ENCODE results near the gene THBS4.

THBS4 gene

DNA sequence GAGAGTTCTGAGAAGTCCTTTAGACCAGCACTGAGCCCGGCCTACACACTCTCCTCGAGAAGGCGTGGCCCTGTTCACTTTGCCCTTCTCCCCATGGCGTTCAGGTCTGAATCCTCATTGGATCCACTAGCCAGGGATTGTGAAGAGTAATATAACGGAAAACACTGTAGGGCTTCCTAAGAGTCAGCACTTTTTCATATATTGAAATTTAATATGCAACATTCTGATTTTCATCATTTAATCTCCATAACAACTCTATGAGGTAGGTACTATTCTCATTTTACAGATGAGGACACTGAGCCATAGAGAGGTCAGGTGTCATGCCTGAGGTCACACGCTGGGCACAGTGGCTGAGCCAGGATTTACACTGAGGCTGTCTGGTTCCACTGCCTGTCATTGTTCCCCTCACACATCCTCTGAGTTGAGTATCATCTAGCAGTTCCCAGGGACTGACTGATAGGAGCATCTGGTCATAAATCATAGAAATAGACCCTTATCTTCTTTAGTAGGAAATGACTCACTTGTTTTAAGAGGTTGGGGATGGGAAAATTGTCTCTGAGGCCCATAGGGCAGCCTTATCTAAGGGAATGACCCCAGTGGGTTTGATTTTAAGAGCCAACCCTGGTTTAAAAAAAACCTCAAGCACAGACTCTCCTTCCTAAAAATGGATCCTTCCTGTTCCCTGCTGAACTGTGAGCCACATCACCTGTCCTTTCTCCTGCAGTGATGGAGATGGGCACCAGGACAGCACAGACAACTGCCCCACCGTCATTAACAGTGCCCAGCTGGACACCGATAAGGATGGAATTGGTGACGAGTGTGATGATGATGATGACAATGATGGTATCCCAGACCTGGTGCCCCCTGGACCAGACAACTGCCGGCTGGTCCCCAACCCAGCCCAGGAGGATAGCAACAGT is 41.2 kb downstream of the THBS4 start:
- ChIA-PET CTCF (interaction anchor here (0.6 to 0.7 kb wide), 2 partner anchors 254 to 269 kb away, joined by 4 read pairs; no protein-coding TSS in a partner anchor), POLR2A (ENCODE audit: low non-redundant PET) (no interaction called here)
- TF ChIP-seq, protein P1, sequence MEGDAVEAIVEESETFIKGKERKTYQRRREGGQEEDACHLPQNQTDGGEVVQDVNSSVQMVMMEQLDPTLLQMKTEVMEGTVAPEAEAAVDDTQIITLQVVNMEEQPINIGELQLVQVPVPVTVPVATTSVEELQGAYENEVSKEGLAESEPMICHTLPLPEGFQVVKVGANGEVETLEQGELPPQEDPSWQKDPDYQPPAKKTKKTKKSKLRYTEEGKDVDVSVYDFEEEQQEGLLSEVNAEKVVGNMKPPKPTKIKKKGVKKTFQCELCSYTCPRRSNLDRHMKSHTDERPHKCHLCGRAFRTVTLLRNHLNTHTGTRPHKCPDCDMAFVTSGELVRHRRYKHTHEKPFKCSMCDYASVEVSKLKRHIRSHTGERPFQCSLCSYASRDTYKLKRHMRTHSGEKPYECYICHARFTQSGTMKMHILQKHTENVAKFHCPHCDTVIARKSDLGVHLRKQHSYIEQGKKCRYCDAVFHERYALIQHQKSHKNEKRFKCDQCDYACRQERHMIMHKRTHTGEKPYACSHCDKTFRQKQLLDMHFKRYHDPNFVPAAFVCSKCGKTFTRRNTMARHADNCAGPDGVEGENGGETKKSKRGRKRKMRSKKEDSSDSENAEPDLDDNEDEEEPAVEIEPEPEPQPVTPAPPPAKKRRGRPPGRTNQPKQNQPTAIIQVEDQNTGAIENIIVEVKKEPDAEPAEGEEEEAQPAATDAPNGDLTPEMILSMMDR (conservative IDR thresholded peaks at IDR 0.05; ENCODE audit: low read depth) = no peak
- H3K27ac ChIP-seq = no peak overlapping the region
- DNase-seq (ENCODE audit: low spot score) = no peak

DNA sequence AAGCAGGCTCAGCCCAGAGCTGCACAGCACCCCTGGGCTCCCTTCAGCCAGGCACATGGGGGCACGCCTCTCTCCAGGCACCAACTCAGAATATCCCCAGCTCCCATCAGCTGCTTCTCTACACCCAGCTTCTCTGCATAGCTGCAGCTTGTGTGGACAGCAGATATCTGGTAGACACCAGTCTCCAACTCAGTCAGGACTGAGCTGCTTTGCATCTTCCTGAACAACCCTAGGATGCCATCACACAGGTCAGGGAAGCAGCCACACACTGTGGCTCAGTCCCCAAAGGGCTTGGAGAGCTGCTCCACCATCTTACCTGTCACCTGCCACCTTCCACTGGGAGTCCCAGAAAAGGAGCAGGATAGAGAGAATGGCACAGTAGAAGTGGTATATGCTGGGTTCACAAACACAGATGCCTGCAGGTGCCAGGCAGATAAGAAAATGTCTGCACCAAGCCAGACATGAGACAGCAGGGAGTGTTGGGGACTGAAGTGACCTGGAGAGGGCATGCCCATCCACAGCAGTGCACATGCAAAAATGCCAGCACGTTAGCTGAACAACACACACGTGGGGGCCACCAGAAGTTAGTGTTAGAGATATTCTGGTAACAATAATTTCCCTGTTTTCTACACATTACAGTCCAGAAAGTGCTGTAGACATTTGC is 42.0 kb downstream of the THBS4 start:
- no peak overlapping the region for H3K27ac ChIP-seq
- TF ChIP-seq, protein P1 (conservative IDR thresholded peaks at IDR 0.05; ENCODE audit: low read depth) = no peak
- ChIA-PET CTCF (interaction anchor here (0.6 to 0.7 kb wide), 3 partner anchors 39 to 1052 kb away, joined by 3 to 4 read pairs (median 3); no protein-coding TSS in a partner anchor), POLR2A (ENCODE audit: low non-redundant PET) (no interaction called here)
- DNase-seq (ENCODE audit: low spot score) = no peak

GRCh38 chr5:80078921-80079320 is 43.8 kb downstream of the THBS4 start:
- POLR2A ChIA-PET (ENCODE audit: low non-redundant PET) = no interaction called here
- CTCF ChIA-PET = interaction anchor here (0.6 kb wide), 1 partner anchor 161 kb away, joined by 3 read pairs; no protein-coding TSS in a partner anchor
- no peak overlapping the region for H3K27ac ChIP-seq
- no peak for DNase-seq (ENCODE audit: low spot score)
- TF ChIP-seq, protein P1 (conservative IDR thresholded peaks at IDR 0.05; ENCODE audit: low read depth) = no peak

DNA sequence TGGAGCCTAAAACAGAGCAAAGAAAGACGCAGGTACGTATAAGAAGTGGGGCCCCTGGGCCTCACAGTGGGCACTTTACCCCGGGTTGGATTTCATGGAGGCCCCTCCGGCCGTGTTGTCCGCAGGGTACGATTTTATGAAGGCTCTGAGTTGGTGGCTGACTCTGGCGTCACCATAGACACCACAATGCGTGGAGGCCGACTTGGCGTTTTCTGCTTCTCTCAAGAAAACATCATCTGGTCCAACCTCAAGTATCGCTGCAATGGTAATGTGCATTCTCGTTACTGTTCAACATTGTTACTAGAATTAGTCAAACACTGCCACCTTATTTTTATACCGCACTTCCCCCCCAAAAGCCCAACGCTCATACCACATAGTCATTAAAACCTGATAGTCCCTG is 47.1 kb downstream of the THBS4 start:
- CTCF ChIA-PET = interaction anchor here (0.6 kb wide), 1 partner anchor 1142 kb away, joined by 5 read pairs; no protein-coding TSS in a partner anchor
- H3K27ac ChIP-seq = no peak overlapping the region
- DNase-seq (ENCODE audit: low spot score) = no peak
- TF ChIP-seq, protein P1 (conservative IDR thresholded peaks at IDR 0.05; ENCODE audit: low read depth) = no peak
- POLR2A ChIA-PET (ENCODE audit: low non-redundant PET) = no interaction called here

GRCh38 chr5:80082731-80083100 is 47.6 kb downstream of the THBS4 start:
- peak; percentile 80 for DNase-seq (ENCODE audit: low spot score)
- 0 out of 2 replicates have a peak overlapping the region, but pooled peaks have one; percentile 35 for H3K27ac ChIP-seq
- ChIA-PET CTCF (interaction anchor here (0.6 to 1.7 kb wide), 22 partner anchors 9 to 1142 kb away, joined by 3 to 13 read pairs (median 6); partner anchors contain the start of genes MTX3 and SERINC5), POLR2A (ENCODE audit: low non-redundant PET) (no interaction called here)
- TF ChIP-seq, protein P1 (conservative IDR thresholded peaks at IDR 0.05; ENCODE audit: low read depth) = peak; percentile 88

Measured in RWPE1 (cell line).